Sigmoid colon (tissue), 7 donors: Measurements from ENCODE around the gene ASXL3. TPM values are rescaled to one million over a fixed set of nuclear protein-coding genes. Genes with fewer than 3 reads are reported as not detected.

Source experiments
- DNase-seq: peaks from one replicate; pipeline ENCODE4 v3.0.0-alpha.2; 2019
- H3K27ac ChIP-seq, 4 donors: fragments of 200-600 bp; sonication (generic); one replicate each; pipeline ENCODE4 v1.5.1; 2016 to 2019; ENCODE audit warnings: mild to moderate bottlenecking in 1 of 4
- H3K27me3 ChIP-seq, 3 donors: fragments of 200-600 bp; sonication (generic); one replicate each; pipeline ENCODE4 v1.5.1; 2019; ENCODE audit warnings: mild to moderate bottlenecking in 1 of 3
- H3K36me3 ChIP-seq, 4 donors: fragments of 200-600 bp; sonication (generic); one replicate each; pipeline ENCODE4 v1.5.1; 2016 to 2019
- H3K4me1 ChIP-seq, 4 donors: fragments of 200-600 bp; sonication (generic); one replicate each; pipeline ENCODE4 v1.5.1; 2017 to 2019
- H3K4me3 ChIP-seq, 4 donors: fragments of 200-600 bp; sonication (generic); one replicate each; pipeline ENCODE4 v1.5.1; 2017 to 2019; ENCODE audit warnings: mild to moderate bottlenecking in 2 of 4, moderate library complexity in 1 of 4
- H3K9me3 ChIP-seq, 4 donors: fragments of 200-600 bp in 3 of 4; sonication (generic) in 3 of 4; one replicate each; pipeline versions ENCODE4 v1.5.1 to v1.6.1; 2013 to 2019
- EP300 ChIP-seq, 4 donors: sonication (generic); formaldehyde crosslinking; IDR thresholded peaks; one replicate each; pipeline ENCODE4 v1.6.1; 2017; ENCODE audit warnings: antibody characterized with exemption in 4 of 4
- POLR2A ChIP-seq, 2 donors: fragments of 450-650 bp; IDR thresholded peaks; one replicate each; pipeline ENCODE4 v1.6.1; 2016; ENCODE audit warnings: antibody characterized with exemption in 2 of 2, mild to moderate bottlenecking in 2 of 2, moderate library complexity in 2 of 2
- POLR2AphosphoS5 ChIP-seq, 4 donors: sonication (generic); formaldehyde crosslinking; IDR thresholded peaks; one replicate each; pipeline ENCODE4 v1.6.1; 2017; ENCODE audit warnings: antibody characterized with exemption in 4 of 4
- WGBS, 2 donors: extraction: QIAGEN DNeasy Blood & Tissue Kit; methylation state at CpG; one replicate each; pipeline ENCODE4 v1.1.7; 2013; 5-methylcytosine and 5-hydroxymethylcytosine counted together
- intact Hi-C: fragments of 100-400 bp; cut with DNase I; formaldehyde crosslinking; loops from one replicate; pipeline ENCODE4 v1.15.1; 2023
- polyA plus RNA-seq, 3 donors: library from polyadenylated mRNA; stranded (reverse); fragments of 200-250 nt; gene quantifications; one replicate each; pipeline ENCODE4 v1.2.3, GENCODE V29; 2013
- total RNA-seq, 4 donors: library from RNA; depleted of rRNA; stranded (reverse); fragments of >200 nt; gene quantifications; one replicate each; pipeline ENCODE4 v1.1.0, GENCODE V29; 2016
- TF ChIP-seq, protein P1 (sequence below), 4 experiments: fragments of 450-650 bp in 3 of 4; fragments of 200-600 bp in 1 of 4; IDR thresholded peaks; one replicate each; pipeline ENCODE4 v1.5.1; 2016 to 2019; ENCODE audit warnings: antibody characterized with exemption in 4 of 4, mild to moderate bottlenecking in 3 of 4, moderate library complexity in 2 of 4
- donor health status: healthy with polysubstance abuse.
- donor health status: Bipolar disorder and iron deficiency.
- donor health status: healthy.

ASXL3 gene
- total RNA-seq (1 to 10 TPM; 3.6 to 9.1 (median 7.2) TPM), polyA plus RNA-seq (under 1 TPM; under 0.01 to 0.92 (median 0.16) TPM)

GRCh38 chr18:33577685-33578517, at the start of gene ASXL3:
TSS of gene ASXL3 (plus strand) at chr18:33578219. CDS start at chr18:33578632, 413 bp downstream.
- no peaks in the 10 kb centered on the region for H3K9me3 ChIP-seq
- 1% methylated on average over 81 to 89 of the region's 103 CpGs for WGBS, 2 donors
- intact Hi-C loops = loop anchor here (5.0 to 10.0 kb wide), 2 partner anchors 136 to 177 kb away; partner anchors contain the start of gene CCDC178
- no peaks in the 10 kb centered on the region for H3K27me3 ChIP-seq
- peak; percentile 80 for DNase-seq
- TF ChIP-seq POLR2A (IDR thresholded peaks at IDR 0.05) (no peak), POLR2AphosphoS5 (IDR thresholded peaks at IDR 0.05) (peak; percentile 7 to 56 (median 22)), EP300 (IDR thresholded peaks at IDR 0.05) (no peak)
- TF ChIP-seq, protein P1, sequence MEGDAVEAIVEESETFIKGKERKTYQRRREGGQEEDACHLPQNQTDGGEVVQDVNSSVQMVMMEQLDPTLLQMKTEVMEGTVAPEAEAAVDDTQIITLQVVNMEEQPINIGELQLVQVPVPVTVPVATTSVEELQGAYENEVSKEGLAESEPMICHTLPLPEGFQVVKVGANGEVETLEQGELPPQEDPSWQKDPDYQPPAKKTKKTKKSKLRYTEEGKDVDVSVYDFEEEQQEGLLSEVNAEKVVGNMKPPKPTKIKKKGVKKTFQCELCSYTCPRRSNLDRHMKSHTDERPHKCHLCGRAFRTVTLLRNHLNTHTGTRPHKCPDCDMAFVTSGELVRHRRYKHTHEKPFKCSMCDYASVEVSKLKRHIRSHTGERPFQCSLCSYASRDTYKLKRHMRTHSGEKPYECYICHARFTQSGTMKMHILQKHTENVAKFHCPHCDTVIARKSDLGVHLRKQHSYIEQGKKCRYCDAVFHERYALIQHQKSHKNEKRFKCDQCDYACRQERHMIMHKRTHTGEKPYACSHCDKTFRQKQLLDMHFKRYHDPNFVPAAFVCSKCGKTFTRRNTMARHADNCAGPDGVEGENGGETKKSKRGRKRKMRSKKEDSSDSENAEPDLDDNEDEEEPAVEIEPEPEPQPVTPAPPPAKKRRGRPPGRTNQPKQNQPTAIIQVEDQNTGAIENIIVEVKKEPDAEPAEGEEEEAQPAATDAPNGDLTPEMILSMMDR (IDR thresholded peaks at IDR 0.05) = no peak
- peak within 1 kb of the TSS; percentile 80 to 97 (median 92) for H3K27ac ChIP-seq
- H3K4me3 ChIP-seq = peak within 1 kb of the TSS; percentile 67 to 90 (median 82)
- H3K36me3 ChIP-seq = no peaks in the 10 kb centered on the region
- H3K4me1 ChIP-seq = peaks cover 0 to 47% (median 20%) of the 10 kb centered on the region in 4 donors

GRCh38 chr18:33532978-33533377, 45.0 kb upstream of the ASXL3 start:
- intact Hi-C loops = no loop called here
- WGBS, 2 donors = 12 to 65% methylated on average over 1 of the region's 1 CpG
- Histone ChIP-seq H3K27me3 (no peaks in the 10 kb centered on the region), H3K4me1 (no peaks in the 10 kb centered on the region), H3K9me3 (peaks cover 0 to under 1% (median 0%) of the 10 kb centered on the region in 4 donors), H3K27ac (no peak overlapping the region), H3K4me3 (no peak overlapping the region), H3K36me3 (no peaks in the 10 kb centered on the region)
- TF ChIP-seq POLR2A (IDR thresholded peaks at IDR 0.05) (no peak), POLR2AphosphoS5 (IDR thresholded peaks at IDR 0.05) (no peak), EP300 (IDR thresholded peaks at IDR 0.05) (no peak)
- TF ChIP-seq, protein P1 (IDR thresholded peaks at IDR 0.05) = no peak
- DNase-seq = no peak

- DNase-seq = no peak
- intact Hi-C loops = no loop called here
- Histone ChIP-seq H3K4me1 (no peaks in the 10 kb centered on the region), H3K9me3 (no peaks in the 10 kb centered on the region), H3K4me3 (no peak overlapping the region), H3K36me3 (no peaks in the 10 kb centered on the region), H3K27ac (no peak overlapping the region), H3K27me3 (no peaks in the 10 kb centered on the region)
- 72 to 73% methylated on average over 1 of the region's 1 CpG for WGBS, 2 donors
- TF ChIP-seq POLR2A (IDR thresholded peaks at IDR 0.05) = no peak
- no peak for TF ChIP-seq POLR2AphosphoS5 (IDR thresholded peaks at IDR 0.05)
- TF ChIP-seq EP300 (IDR thresholded peaks at IDR 0.05) = no peak
- TF ChIP-seq, protein P1 (IDR thresholded peaks at IDR 0.05) = no peak
These were observed 41.1 kb upstream of the ASXL3 start for GRCh38 chr18:33536904-33537303.

DNA sequence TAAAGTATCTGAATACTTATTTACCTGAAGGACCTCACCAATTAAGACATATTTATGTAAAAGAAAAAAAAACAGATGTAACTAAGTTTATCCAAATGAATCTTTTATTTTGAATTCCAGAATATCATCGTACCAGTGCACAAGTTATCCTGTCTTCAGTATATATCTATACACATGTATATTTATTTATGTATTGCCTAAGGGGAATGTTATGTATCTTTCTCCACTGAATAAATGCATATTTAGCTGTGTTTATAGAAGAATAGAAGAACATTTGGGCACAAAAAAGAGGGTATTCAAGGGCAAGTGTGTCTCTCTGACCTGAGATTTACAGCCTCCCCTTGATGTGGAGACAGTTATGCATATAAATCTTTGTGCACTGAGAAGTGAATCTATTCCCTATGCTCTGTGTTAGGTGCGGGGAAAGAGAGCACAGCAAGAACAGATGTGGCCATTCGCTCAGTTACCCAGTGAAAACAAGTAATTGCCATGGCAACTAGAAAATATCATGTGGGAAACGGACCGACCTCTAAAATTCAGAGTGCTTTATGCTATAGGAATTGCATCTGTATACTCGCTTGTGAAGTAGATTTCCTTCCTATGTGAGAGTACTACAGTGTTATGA, 39.5 kb upstream of the ASXL3 start:
- H3K27me3 ChIP-seq = no peaks in the 10 kb centered on the region
- intact Hi-C loops = no loop called here
- no peaks in the 10 kb centered on the region for H3K9me3 ChIP-seq
- H3K27ac ChIP-seq = no peak overlapping the region
- H3K4me1 ChIP-seq = no peaks in the 10 kb centered on the region
- DNase-seq = no peak
- TF ChIP-seq POLR2A (IDR thresholded peaks at IDR 0.05) = no peak
- no peak for TF ChIP-seq POLR2AphosphoS5 (IDR thresholded peaks at IDR 0.05)
- no peak for TF ChIP-seq EP300 (IDR thresholded peaks at IDR 0.05)
- TF ChIP-seq, protein P1 (IDR thresholded peaks at IDR 0.05) = no peak
- WGBS, 2 donors = 86 to 91% methylated on average over 6 of the region's 6 CpGs
- no peaks in the 10 kb centered on the region for H3K36me3 ChIP-seq
- H3K4me3 ChIP-seq = no peak overlapping the region
